GM12891 (cell line): ENCODE results near the gene KCMF1.

ENCODE experiments used
- DNase-seq: peaks from one replicate; pipeline ENCODE4 v3.0.0; 2011; ENCODE audit warnings: low spot score; ENCODE audit not compliant: insufficient read length
- FAIRE-seq: peaks from 2 replicates; lab custom pipeline; 2011; peaks lifted over from hg19 to GRCh38; lab: Jason Lieb, UNC
- PAX5 ChIP-seq: IDR thresholded peaks from 2 replicates; pipeline ENCODE4 v1.6.1; 2011; ENCODE audit warnings: low read length, moderate library complexity, mild to moderate bottlenecking; ENCODE audit not compliant: insufficient read depth, severe bottlenecking
- POLR2A ChIP-seq: IDR thresholded peaks from 2 replicates; pipeline ENCODE4 v1.6.1; 2011; ENCODE audit warnings: low read depth, low read length, control low read depth
- POLR2AphosphoS5 ChIP-seq: IDR thresholded peaks from 2 replicates; pipeline ENCODE4 v1.6.1; 2011; ENCODE audit warnings: low read depth, low read length, control low read depth
- POU2F2 ChIP-seq: IDR thresholded peaks from 2 replicates; pipeline ENCODE4 v1.6.1; 2011; ENCODE audit warnings: low read depth, mild to moderate bottlenecking, control low read depth, low read length, moderate library complexity
- SPI1 ChIP-seq: IDR thresholded peaks from 2 replicates; pipeline ENCODE4 v1.6.1; 2011; ENCODE audit warnings: low read depth, low read length, control low read depth
- TAF1 ChIP-seq: IDR thresholded peaks from 2 replicates; pipeline ENCODE4 v1.6.1; 2011; ENCODE audit warnings: low read depth, low read length, control low read depth

KCMF1 gene

GRCh38 chr2:84964406-84965191, 6.4 kb upstream of the KCMF1 start:
- no peak for FAIRE-seq
- TF ChIP-seq TAF1 (no peak), SPI1 (no peak), POLR2A (no peak), PAX5 (no peak), POLR2AphosphoS5 (no peak), POU2F2 (no peak)
- no peak for DNase-seq

GRCh38 chr2:84965192-84965516, 5.8 kb upstream of the KCMF1 start:
- FAIRE-seq (no peak), DNase-seq (no peak)
- TF ChIP-seq POLR2AphosphoS5: 0 out of 2 replicates have a peak, but pooled peaks have one; percentile 21
- no peak for TF ChIP-seq POU2F2

GRCh38 chr2:84965827-84966226, 5.1 kb upstream of the KCMF1 start:
- TF ChIP-seq POLR2AphosphoS5 (no peak), POU2F2 (no peak), POLR2A (no peak), TAF1 (no peak), PAX5 (no peak), SPI1 (no peak)
- no peak for DNase-seq
- no peak for FAIRE-seq

- DNase-seq: no peak
- TF ChIP-seq POLR2AphosphoS5: no peak
- no peak for TF ChIP-seq TAF1
- FAIRE-seq: no peak
These were observed 4.2 kb upstream of the KCMF1 start for GRCh38 chr2:84966731-84967130.

- FAIRE-seq (peak; percentile 51), DNase-seq (no peak)
- TF ChIP-seq SPI1 (peak; percentile 50; the same call in 1 of the 2 replicates), POLR2A (no peak), POU2F2 (no peak)
These were observed 1.3 kb upstream of the KCMF1 start for GRCh38 chr2:84969511-84970209.

- peak; percentile 39 for TF ChIP-seq SPI1
- peak; percentile 50 for TF ChIP-seq POLR2AphosphoS5
- TF ChIP-seq POU2F2: no peak
- peak; percentile 58 for TF ChIP-seq TAF1
- no peak for TF ChIP-seq PAX5
- peak; percentile 56 for DNase-seq
- no peak for FAIRE-seq
These were observed 622 bp upstream of the KCMF1 start for GRCh38 chr2:84970210-84970867.

GRCh38 chr2:84971510-84972206, 697 bp downstream of the KCMF1 start:
- TF ChIP-seq PAX5 (no peak), POLR2AphosphoS5 (no peak), POLR2A (no peak), POU2F2 (no peak), TAF1 (no peak), SPI1 (no peak)
- peak; percentile 28 for FAIRE-seq
- peak; percentile 63 for DNase-seq

- no peak for DNase-seq
- TF ChIP-seq POLR2AphosphoS5: no peak
- TF ChIP-seq PAX5: no peak
- no peak for TF ChIP-seq TAF1
- TF ChIP-seq POLR2A: no peak
- no peak for TF ChIP-seq SPI1
- no peak for TF ChIP-seq POU2F2
- FAIRE-seq: peak; percentile 5
These were observed 1.3 kb downstream of the KCMF1 start for GRCh38 chr2:84972207-84972783.

- no peak for DNase-seq
- no peak for FAIRE-seq
- no peak for TF ChIP-seq POLR2AphosphoS5
- TF ChIP-seq PAX5: no peak
- TF ChIP-seq TAF1: no peak
These were observed 2.0 kb downstream of the KCMF1 start for GRCh38 chr2:84972932-84973331.
